GM19193 (cell line): ENCODE measurements around the gene KCTD5.

Experiments
- POLR2A ChIP-seq: IDR thresholded peaks from 4 replicates; pipeline ENCODE4 v1.6.1; 2011; ENCODE audit not compliant: insufficient read depth, insufficient read length; ENCODE audit errors: extremely low read depth

KCTD5 gene

GRCh38 chr16:2691491-2692248 lies 9.3 kb downstream of the KCTD5 start:
- TF ChIP-seq POLR2A: no peak

- TF ChIP-seq POLR2A: no peak
Measured at GRCh38 chr16:2692251-2692947, 10.1 kb downstream of the KCTD5 start.

- TF ChIP-seq POLR2A: no peak
Measured at GRCh38 chr16:2692948-2693651, 10.8 kb downstream of the KCTD5 start.

- no peak for TF ChIP-seq POLR2A
Measured at GRCh38 chr16:2697401-2697948, 15.2 kb downstream of the KCTD5 start.

GRCh38 chr16:2698103-2698870 lies 16.0 kb downstream of the KCTD5 start:
- no peak for TF ChIP-seq POLR2A

- TF ChIP-seq POLR2A: no peak
Measured at GRCh38 chr16:2698965-2699750, 16.8 kb downstream of the KCTD5 start.

- TF ChIP-seq POLR2A: no peak
Measured at GRCh38 chr16:2699791-2700600, 17.7 kb downstream of the KCTD5 start.

GRCh38 chr16:2700786-2701185 lies 18.5 kb downstream of the KCTD5 start:
- TF ChIP-seq POLR2A: no peak

- TF ChIP-seq POLR2A: no peak
Measured at GRCh38 chr16:2701272-2701671, 18.9 kb downstream of the KCTD5 start.

GRCh38 chr16:2701713-2702437 lies 19.6 kb downstream of the KCTD5 start:
- TF ChIP-seq POLR2A: no peak

- no peak for TF ChIP-seq POLR2A
Measured at GRCh38 chr16:2702438-2702825, 20.1 kb downstream of the KCTD5 start.
